Heart right ventricle (tissue), 16 donors: Measurements from ENCODE around the gene CMBL. TPM values are rescaled to one million over a fixed set of nuclear protein-coding genes. Genes with fewer than 3 reads are reported as not detected.
A peak's percentile ranks its signal among the peaks of the same experiment; 100 is the strongest.

Experiments used
- ATAC-seq, 8 donors: fragments of 200-7000 bp; cut with Tn5 transposase; one replicate each; pipeline ENCODE4 v1.9.1; 2020; ENCODE audit warnings: mild to moderate bottlenecking in 8 of 8, moderate library complexity in 8 of 8, moderate number of reproducible peaks in 1 of 8
- DNase-seq, 2 donors: peaks; one replicate each; pipeline ENCODE4 v3.0.0-alpha.2; 2020
- H3K27ac ChIP-seq, 10 donors: fragments of 200-600 bp; sonication (generic) in 2 of 10; one replicate each; pipeline versions ENCODE4 v1.5.0 to v1.8.0; 2020 to 2022; ENCODE audit warnings: mild to moderate bottlenecking in 3 of 10
- H3K27me3 ChIP-seq, 7 donors: fragments of 200-600 bp; one replicate each; pipeline ENCODE4 v1.8.0; 2021 to 2022; ENCODE audit warnings: mild to moderate bottlenecking in 2 of 7
- H3K36me3 ChIP-seq, 9 donors: fragments of 200-600 bp; sonication (generic) in 1 of 9; one replicate each; pipeline versions ENCODE4 v1.5.0 to v1.8.0; 2020 to 2022; ENCODE audit warnings: mild to moderate bottlenecking in 2 of 9
- H3K4me1 ChIP-seq, 9 donors: fragments of 200-600 bp; sonication (generic) in 1 of 9; one replicate each; pipeline versions ENCODE4 v1.5.0 to v1.8.0; 2020 to 2022; ENCODE audit warnings: mild to moderate bottlenecking in 4 of 9
- H3K4me3 ChIP-seq, 10 donors: fragments of 200-600 bp; sonication (generic) in 2 of 10; one replicate each; pipeline versions ENCODE4 v1.5.0 to v1.8.0; 2020 to 2022; ENCODE audit warnings: mild to moderate bottlenecking in 7 of 10, moderate library complexity in 2 of 10
- H3K9me3 ChIP-seq, 11 donors: fragments of 200-600 bp in 10 of 11; sonication (generic) in 2 of 11; one replicate each; pipeline versions ENCODE4 v1.5.0 to v1.8.0; 2013 to 2022; ENCODE audit warnings: mild to moderate bottlenecking in 2 of 11, control low read depth in 1 of 11, moderate library complexity in 1 of 11
- CTCF ChIP-seq, 9 donors: fragments of 200-600 bp; sonication (generic) in 2 of 9; IDR thresholded peaks; one replicate each; pipeline versions ENCODE4 v1.5.0 to v1.8.0; 2021 to 2022; ENCODE audit warnings: antibody characterized with exemption in 9 of 9, mild to moderate bottlenecking in 5 of 9, moderate library complexity in 1 of 9
- WGBS, 2 donors: extraction: QIAGEN DNeasy Blood & Tissue Kit; methylation state at CpG; one replicate each; pipeline ENCODE4 v1.1.7; 2013; ENCODE audit warnings: inconsistent platforms in 1 of 2; 5-methylcytosine and 5-hydroxymethylcytosine counted together
- intact Hi-C, 10 donors: fragments of 100-400 bp; cut with DNase I; formaldehyde crosslinking; loops; one replicate each; pipeline versions ENCODE4 v1.11.1 to v1.14.2; 2022
- long read RNA-seq, 3 donors: library from polyadenylated mRNA; unstranded; transcript quantifications; one replicate each; pipeline ENCODE4 v2.0.0, GENCODE V29; 2020 to 2021
- polyA plus RNA-seq, 2 donors: library from polyadenylated mRNA; stranded (reverse); fragments of 200-250 nt; gene quantifications; one replicate each; pipeline ENCODE4 v1.2.3, GENCODE V29; 2013
- total RNA-seq, 10 donors: library from RNA; stranded (reverse); fragmentation: NEBNext Ultra II Directional in 3 of 10; extraction: Animal tissue kit (Norgen Biotek cat#: 25700) in 3 of 10; gene quantifications; one replicate each; pipeline versions ENCODE4 v1.2.1 to v1.2.4, GENCODE V29; 2021 to 2023
- donor health status: Arrhythmogenic right ventricular cardiomyopathy.
- donor health status: ischemic (EF 13 %, LVEDD 7.1; RV severe dilation, severe dysfunction).
- donor health status: healthy with polysubstance abuse.
- donor health status: DM: no; HTN: yes; CAD: no.
- donor health status: DM: no; HTN: no; CAD: no.
- donor health status: ischemic (EF 25% LVEDD 6.9; RV normal size, moderate dysfunction).
- donor health status: ischemic (EF 25% LVEDD 5.7; RV mildly dilated, moderate dysfunction).
- donor health status: healthy.
- donor health status: DM: yes; HTN: yes; CAD: no.
- donor health status: Ischemic cardiomyopathy.
- donor health status: ischemic (EF 35%, LVEDD 5.7; RV mildly dilated, moderate dysfunction).
- donor health status: nonischemic (EF 11% LVEDD 7.7; RV severe dilation, severe dysfunction).
- donor health status: DM: yes; HTN: yes; CAD: no.
- donor health status: PGD.
- donor health status: ischemic (EF 29% LVEDD 5.4; RV normal size, mild dysfunction).
- donor health status: nonischemic (EF 23%, LVEDD 6.1; RV moderate dilation, normal function).

Gene CMBL
- total RNA-seq (10 to 100 TPM; 32.2 to 53.4 (median 45.3) TPM), polyA plus RNA-seq (10 to 100 TPM; 12.0 to 24.3 TPM)
- long read RNA-seq, donor 1, transcript CMBL-201 (6 exons, 2,335 nt) = major isoform, 20 of 29 reads
- long read RNA-seq, donor 1, partial matches to known transcripts = 2 of 29 reads
- long read RNA-seq, donor 1, other reads (novel, unspliced or antisense) = 6 of 29 reads
- long read RNA-seq, donor 2, transcript CMBL-201 (6 exons, 2,335 nt) = major isoform, 29 of 42 reads
- long read RNA-seq, donor 2, partial matches to known transcripts = 2 of 42 reads
- long read RNA-seq, donor 2, other reads (novel, unspliced or antisense) = 10 of 42 reads
- long read RNA-seq, donor 3, transcript CMBL-201 (6 exons, 2,335 nt) = major isoform, 64 of 79 reads
- long read RNA-seq, donor 3, partial matches to known transcripts = 10 of 79 reads
- long read RNA-seq, donor 3, other reads (novel, unspliced or antisense) = 5 of 79 reads

GRCh38 chr5:10307206-10308148 lies at the start of gene CMBL:
TSS of gene CMBL (minus strand) at chr5:10307902. CDS start at chr5:10290762, 17,140 bp downstream.
- peak within 1 kb of the TSS; percentile 44 to 90 (median 83) for H3K27ac ChIP-seq
- H3K36me3 ChIP-seq = no peaks in the 10 kb centered on the region
- peak within 1 kb of the TSS; percentile 39 to 76 (median 67) for H3K4me3 ChIP-seq
- no peak for TF ChIP-seq CTCF (IDR thresholded peaks at IDR 0.05)
- peaks cover 0 to 42% (median 27%) of the 10 kb centered on the region in 9 donors for H3K4me1 ChIP-seq
- intact Hi-C loops = no loop called here
- WGBS, 2 donors = 2 to 3% methylated on average over 56 of the region's 56 CpGs
- peak; percentile 43 to 60 for DNase-seq
- ATAC-seq = peak; percentile 71 to 86 (median 81)
- peaks cover 0 to 10% (median 0%) of the 10 kb centered on the region in 7 donors for H3K27me3 ChIP-seq
- H3K9me3 ChIP-seq = no peaks in the 10 kb centered on the region

- 23 to 24% methylated on average over 16 of the region's 16 CpGs for WGBS, 2 donors
- DNase-seq = no peak
- Histone ChIP-seq H3K36me3 (no peaks in the 10 kb centered on the region), H3K4me3 (peak overlapping the region in 9 of 10 donors; percentile 68 to 95 (median 91)), H3K27me3 (no peaks in the 10 kb centered on the region), H3K9me3 (no peaks in the 10 kb centered on the region), H3K27ac (peak overlapping the region in 7 of 10 donors; percentile 0 to 99 (median 99)), H3K4me1 (peaks cover 0 to 68% (median 57%) of the 10 kb centered on the region in 9 donors)
- intact Hi-C loops = no loop called here
- TF ChIP-seq CTCF (IDR thresholded peaks at IDR 0.05) = no peak
- ATAC-seq = no peak
Measured at GRCh38 chr5:10355071-10355889, 47.6 kb upstream of the CMBL start.

GRCh38 chr5:10354048-10354872 lies 46.6 kb upstream of the CMBL start:
- intact Hi-C loops = no loop called here
- ATAC-seq (peak in 2 of 8 donors; percentile 3 to 34), DNase-seq (no peak)
- Histone ChIP-seq H3K4me1 (peaks cover 0 to 65% (median 55%) of the 10 kb centered on the region in 9 donors), H3K4me3 (peak overlapping the region; percentile 68 to 95 (median 91)), H3K27ac (peak overlapping the region; percentile 94 to 99 (median 98)), H3K36me3 (no peaks in the 10 kb centered on the region), H3K27me3 (no peaks in the 10 kb centered on the region), H3K9me3 (no peaks in the 10 kb centered on the region)
- TF ChIP-seq CTCF (IDR thresholded peaks at IDR 0.05) = peak in 1 of 9 donors; percentile 7
- 0 to 1% methylated on average over 47 to 54 of the region's 54 CpGs for WGBS, 2 donors
